GM13976 (cell line): ENCODE measurements around the gene TRA2B.

Experiments
- DNase-seq: peaks from one replicate; pipeline ENCODE4 v3.0.0; 2012; ENCODE audit warnings: low spot score
- in situ Hi-C: fragments of 300-500 bp; cut with MboI; formaldehyde crosslinking; loops from one replicate; pipeline ENCODE4 v1.12.0; 2022; ENCODE audit warnings: low sequenced_read_pairs, mixed read lengths, inconsistent platforms; ENCODE audit not compliant: unreplicated experiment
- TF ChIP-seq, protein P1 (sequence below): IDR thresholded peaks from 2 replicates; pipeline ENCODE4 v1.5.1; 2012; ENCODE audit warnings: borderline replicate concordance, mild to moderate bottlenecking; ENCODE audit not compliant: insufficient read depth; ENCODE audit errors: extremely low read depth, missing control alignments, control extremely low read depth

TRA2B gene

DNA sequence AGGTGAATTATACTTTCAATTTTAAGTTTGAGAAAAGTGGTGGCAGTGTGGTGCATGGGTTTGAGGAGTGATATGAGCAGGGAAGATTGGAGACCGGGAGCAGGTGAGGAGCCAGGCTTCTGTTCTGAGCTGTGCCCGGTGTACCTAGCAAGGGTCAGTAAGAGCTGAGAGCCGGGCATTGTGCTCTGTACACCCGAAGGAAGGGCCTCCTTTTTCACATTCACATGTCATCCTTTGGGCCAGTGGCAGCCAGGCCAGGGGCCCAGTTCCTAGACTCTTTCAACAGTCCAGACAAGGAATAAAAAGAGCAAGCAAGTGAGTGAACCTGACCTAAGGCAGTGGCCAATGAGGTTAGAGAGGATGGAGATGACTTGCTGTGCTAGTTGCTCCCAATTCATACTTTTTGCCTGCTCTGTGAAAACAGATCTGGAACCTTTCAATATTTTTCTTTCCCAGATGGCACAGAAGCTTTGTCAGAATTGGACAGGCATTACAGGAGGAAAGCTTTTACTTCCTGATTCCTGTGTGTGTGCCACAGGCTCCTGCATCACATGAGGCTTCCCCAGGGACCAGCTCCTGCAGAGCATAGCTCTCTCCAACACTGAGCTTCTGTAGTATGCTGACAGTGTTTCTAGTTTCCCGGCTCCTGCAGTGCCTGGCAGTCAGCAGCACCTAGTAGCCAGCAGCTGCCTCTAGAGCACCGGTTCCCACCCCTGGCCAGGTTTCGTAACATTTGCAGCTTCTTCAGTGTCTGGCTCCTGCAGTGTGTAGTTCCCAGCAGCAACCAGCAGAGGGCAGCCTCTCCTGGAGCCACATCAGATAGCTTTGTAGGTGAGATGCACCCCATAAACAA is 5.3 kb upstream of the TRA2B start:
- DNase-seq, result peak; percentile 84
- in situ Hi-C loops, result no loop called here
- TF ChIP-seq, protein P1, sequence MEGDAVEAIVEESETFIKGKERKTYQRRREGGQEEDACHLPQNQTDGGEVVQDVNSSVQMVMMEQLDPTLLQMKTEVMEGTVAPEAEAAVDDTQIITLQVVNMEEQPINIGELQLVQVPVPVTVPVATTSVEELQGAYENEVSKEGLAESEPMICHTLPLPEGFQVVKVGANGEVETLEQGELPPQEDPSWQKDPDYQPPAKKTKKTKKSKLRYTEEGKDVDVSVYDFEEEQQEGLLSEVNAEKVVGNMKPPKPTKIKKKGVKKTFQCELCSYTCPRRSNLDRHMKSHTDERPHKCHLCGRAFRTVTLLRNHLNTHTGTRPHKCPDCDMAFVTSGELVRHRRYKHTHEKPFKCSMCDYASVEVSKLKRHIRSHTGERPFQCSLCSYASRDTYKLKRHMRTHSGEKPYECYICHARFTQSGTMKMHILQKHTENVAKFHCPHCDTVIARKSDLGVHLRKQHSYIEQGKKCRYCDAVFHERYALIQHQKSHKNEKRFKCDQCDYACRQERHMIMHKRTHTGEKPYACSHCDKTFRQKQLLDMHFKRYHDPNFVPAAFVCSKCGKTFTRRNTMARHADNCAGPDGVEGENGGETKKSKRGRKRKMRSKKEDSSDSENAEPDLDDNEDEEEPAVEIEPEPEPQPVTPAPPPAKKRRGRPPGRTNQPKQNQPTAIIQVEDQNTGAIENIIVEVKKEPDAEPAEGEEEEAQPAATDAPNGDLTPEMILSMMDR, result peak; percentile 99

DNA sequence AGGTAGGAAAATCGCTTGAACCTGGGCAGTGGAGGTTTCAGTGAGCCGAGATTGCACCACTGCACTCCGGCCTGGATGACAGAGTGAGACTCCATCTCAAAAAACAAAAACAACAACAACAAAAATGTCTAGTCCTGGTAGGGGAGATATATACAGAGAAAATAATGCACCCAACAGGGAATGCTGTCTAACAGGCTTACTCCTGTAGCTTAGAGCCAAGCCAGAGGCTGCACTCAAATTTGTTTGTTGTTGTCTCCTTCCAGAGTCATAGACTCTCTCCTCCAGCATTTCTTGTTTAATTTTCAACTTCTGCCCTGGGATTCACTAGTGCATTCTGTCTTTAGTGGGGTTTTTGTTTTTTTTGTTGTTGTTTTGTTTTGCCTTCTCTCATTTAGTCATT is 4.6 kb upstream of the TRA2B start:
- TF ChIP-seq, protein P1, result no peak
- no peak for DNase-seq
- in situ Hi-C loops, result no loop called here

DNA sequence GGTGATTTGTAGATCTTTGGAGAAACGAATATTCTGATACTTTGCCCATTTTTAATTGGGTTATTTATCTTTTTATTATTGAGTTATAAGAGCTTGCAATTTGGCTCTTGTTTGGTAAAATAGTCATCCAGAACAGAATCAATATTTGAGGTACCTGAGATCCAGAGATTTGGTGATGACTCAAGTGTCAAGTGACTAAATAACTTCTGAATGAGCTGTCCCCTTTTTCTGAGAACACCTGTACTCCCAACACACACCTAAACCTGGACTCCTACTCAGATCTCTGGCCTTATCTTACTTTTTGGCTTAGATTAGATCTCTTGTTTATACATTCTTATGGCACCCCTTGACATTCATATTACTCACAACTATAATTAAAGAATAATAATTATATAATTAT is 3.1 kb upstream of the TRA2B start:
- no peak for DNase-seq
- TF ChIP-seq, protein P1, result no peak
- in situ Hi-C loops, result no loop called here

DNA sequence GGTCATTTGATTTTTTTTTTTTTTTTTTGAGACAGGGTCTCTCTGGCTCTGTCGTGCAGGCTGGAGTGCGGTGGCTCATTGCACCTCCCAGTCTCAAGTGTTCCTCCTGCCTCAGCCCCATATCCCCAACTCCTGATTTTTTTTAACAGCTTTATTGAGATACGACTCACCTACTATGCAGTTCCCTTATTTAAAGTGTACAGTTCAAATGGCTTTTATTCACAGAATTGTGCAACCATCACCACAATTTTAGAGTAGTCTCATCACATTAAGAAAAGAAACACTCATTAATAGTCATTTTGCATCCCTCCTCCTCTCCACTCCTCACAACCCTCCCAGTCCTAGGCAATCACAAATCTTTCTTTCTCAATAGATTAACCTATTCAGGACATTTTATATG is 1.9 kb upstream of the TRA2B start:
- no peak for DNase-seq
- in situ Hi-C loops, result no loop called here
- TF ChIP-seq, protein P1, result no peak

DNA sequence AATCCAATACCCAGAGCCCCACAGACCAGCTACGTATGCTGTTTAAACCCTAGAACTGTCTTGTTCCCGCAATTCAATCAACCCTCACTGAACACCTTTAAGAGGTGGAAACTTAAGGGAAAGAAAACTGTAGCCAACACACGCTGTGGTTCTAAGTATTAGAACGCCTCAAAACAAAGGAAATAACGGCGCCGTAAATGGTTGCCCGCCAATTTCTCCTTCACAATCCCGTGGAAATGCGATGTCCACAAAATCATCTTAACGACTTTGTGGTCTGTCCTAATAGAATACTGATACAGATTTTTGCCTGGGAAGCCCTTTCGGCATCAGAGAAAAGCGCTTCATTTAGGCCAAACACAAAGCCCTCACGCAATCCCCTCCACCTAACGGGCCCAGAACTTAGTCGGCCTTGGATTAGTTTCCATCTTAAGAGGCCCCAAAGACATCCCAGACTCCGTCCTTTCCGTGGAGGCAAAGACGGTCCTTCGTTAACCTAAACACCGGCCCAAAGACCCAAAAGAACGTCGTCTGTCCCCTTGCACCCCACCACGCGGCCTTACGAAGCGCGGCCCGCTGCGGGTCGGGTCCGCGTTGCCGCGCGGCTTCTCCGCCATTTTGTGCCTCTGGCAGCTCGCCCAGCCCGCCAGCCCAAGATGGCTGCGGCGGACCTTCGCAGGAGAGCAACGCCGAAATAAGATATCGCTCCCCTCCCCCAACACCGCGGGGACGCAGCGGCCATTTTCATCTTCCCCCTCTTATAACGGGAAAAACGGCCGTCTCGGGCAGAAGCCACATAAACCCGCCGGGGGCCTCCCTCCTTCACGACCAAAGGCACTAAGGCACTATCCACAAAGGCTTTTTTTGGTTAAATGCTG is 763 bp downstream of the TRA2B start:
- DNase-seq, result peak; percentile 83
- TF ChIP-seq, protein P1, result no peak
- in situ Hi-C loops, result no loop called here

DNA sequence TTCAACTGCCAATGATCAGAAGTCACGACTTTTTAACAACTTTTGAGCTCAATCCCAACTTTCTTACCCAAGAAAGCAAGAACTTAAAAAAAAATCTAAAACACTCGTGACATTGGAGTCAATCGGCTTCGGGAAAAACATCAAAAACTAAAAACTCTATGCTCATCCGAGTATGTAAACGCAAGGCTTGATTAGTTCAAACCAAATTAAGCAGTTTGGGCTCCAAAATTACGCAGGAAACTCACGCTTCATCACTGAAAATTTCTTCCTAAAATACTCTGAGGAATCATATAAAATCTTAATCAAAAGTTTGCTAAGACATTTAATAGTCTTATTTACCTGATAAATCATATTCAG is 1.6 kb downstream of the TRA2B start:
- in situ Hi-C loops, result no loop called here
- TF ChIP-seq, protein P1, result no peak
- DNase-seq, result no peak
